DMS 273 treated with DMSO at 0.1 percent for 48 hours (cell line): Measurements from ENCODE around the gene IDI1.
"Not testable (repeated sequence)": the region's sequence is repeated elsewhere in the genome, so short reads cannot be mapped to it uniquely, and the experiment has no call there.

Experiments
- DNase-seq: peaks from one replicate; lab custom pipeline; 2025; lab: John Stamatoyannopoulos, UW

The IDI1 gene

DNA sequence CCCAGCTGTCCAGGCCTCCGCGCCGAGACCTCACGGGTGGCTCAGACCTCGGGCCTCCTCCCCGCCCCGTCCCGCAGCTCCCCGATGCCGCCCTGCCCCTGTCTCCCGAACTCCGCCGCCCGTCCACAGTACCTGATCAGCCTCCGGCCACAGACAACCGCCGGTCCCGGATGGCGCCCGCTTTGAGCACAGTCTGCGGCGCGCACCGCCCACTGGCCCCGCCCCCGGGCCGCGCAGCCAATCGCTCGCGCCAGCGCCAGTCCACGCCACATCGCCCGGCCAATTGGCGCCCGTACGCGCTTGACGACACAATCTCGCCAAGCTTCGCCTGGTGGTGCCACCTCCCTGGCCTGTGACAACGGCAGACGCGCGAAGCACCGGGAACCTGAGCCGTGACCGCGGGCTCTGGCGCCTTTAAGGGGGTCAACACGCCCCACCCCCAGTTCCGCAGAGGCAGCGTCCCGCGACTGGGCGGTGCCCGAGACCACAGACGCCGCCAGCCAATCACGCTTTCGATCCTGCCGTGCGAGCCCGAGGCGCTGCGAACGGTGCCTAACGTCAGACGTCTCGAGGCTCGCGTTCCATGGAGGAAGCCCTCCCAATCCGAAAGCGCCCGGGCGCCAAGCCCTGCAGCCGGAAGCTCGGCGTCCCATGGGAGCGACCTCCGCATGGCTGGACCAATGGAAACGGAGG is at the start of gene IDI1:
Gene IDI1 (minus strand): TSS at position 388 of the 693 bp plus-strand sequence. CDS start 116 bp downstream, at position 272.
- peak; percentile 95 for DNase-seq

DNA sequence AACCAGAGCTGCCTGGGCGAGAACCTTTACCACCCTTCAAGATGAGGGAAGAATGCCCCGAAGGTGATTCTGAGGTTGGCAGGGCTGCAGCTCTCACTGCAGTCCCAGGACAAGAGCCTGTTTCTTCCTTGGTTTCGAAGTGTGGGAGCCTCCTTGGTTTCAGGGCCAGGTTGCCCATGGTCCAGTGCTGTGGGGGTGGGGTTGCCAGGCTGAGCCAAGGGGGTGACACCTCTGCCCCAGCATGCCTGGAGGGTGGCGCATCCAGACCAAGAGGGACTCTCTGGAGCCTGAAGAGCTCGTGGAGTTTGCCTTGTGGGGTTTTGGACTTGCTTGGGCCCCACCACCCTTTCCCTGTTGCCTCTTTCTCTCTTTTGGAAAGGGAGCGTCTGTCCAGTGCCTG is 48.5 kb upstream of the IDI1 start:
- DNase-seq, result no peak

DNA sequence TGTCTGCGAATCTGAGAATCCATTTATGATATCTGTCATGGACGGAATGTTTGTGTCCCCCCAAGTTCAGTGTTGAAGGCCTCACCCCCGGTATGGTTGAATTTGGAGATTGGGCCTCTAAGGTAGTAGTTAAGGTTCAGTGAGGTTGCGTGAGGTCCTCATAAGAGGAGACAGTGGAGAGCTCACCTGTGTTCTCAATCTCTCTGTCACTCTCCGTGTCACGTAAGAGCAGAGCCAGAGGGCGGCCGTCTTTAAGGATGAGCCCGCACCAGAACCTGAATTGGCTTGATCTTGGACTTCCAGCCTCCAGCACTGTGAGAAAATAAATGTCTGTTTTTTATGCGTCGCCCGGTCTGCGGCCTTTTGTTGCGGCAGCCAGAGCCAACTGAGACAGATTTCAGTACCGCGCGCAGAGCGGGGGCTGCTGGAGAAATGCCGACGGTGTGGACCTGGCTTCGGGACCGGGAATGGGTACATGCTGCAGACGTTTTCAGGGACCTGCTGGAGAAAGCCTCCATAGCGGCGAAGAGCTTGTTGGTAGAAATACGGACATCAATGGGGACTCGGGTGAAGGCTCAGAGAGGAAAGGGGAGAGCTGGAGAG is 47.5 kb upstream of the IDI1 start:
- no peak for DNase-seq

DNA sequence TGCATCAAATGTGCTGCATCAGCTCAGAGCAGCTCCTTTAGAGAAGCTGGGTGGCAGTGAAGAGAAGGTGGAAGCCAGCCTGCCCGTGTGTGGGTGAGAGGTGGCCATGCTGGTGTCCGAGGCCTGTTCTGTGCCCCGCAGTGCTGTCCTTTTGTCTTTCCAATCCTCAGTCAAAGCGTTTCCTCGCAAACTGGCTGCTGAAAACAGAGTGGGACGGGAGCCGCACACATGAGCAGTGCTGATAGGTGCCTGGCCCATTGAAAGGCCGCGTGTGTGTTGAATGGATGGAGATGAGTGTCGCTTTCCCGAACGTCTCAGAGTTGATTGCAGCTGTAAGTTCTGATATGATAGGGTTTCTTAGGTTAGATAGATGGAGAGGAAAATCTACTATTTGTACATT is 46.6 kb upstream of the IDI1 start:
- no peak for DNase-seq

DNA sequence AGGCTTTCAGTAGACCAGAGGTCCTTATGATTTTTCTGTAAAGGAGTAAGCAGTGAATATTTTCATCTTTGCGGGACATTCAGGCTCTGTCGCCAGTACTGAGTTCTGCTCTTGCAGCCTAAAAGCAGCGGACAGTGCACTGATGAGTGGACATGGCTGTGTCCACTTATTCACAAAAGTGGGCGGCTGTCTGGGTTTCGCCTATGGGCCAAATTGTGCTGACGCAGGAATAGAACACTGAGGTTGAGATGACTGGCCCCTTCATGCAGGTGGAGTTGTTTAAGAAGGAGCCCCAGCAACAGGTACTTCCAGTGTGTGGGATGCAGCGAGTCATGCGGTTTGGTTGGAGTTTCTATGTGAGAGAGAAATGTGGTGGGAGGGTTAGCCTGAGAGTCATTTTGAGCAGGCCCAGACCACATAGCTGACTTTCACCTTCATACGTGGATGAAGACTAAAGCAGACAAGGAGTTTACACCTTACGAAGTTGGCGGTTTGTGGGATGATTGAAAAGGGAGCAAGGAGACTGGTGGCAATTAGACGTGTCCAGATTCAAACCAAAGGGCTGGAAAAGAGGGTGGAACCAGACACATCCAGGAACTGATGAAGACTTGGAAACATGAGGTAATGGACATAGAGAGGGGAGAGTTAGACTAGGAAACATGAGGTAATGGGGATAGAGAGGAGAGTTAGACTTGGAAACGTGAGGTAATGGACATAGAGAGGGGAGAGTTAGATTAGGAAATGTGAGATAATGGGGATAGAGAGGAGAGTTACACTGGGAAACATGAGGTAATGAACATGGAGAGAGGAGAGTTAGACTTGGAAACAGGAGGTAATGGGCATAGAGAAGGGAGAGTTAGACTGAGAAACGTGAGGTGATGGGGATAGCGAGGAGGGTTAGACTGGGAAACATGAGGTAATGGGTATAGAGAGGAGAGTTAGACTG is 45.5 kb upstream of the IDI1 start:
- no peak for DNase-seq

DNA sequence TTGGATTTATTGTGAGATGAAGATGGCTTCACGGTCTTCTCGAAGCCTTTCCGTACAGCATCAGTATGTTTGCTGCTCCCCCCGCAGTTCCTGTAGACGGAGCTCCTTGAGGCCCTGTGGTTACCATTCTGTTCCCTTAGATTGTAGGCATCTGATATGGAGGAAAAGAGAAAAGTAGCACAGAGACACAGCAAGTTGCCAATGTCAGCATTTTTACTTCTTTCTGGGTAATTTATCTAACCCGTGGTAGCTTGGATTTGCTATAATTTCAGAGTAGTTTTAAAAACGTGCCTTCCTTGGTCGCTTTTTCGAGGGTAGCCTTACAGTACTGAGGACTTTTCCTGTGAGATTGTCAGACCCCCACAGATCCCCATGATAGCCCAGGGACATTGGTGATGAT is 44.8 kb upstream of the IDI1 start:
- no peak for DNase-seq

DNA sequence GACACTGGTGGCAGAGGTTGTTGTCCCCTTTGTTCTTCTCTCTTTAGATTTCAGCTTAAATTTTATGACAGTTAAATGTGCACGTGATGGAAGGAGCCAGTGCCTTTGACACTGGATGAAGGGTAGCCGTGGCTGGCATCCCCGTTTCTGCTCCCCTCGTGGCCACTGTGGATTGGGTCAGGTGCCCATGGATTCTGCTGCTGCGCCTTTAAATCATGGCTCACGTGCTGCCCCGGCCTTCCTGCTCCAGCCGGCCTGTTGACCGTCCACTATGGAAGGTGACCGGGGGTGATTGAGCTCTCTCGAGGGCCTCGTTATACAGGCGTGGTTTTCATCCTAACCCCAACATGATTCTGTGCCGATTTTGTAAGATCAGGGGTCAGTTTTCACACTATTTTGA is 41.8 kb upstream of the IDI1 start:
- DNase-seq, result no peak

DNA sequence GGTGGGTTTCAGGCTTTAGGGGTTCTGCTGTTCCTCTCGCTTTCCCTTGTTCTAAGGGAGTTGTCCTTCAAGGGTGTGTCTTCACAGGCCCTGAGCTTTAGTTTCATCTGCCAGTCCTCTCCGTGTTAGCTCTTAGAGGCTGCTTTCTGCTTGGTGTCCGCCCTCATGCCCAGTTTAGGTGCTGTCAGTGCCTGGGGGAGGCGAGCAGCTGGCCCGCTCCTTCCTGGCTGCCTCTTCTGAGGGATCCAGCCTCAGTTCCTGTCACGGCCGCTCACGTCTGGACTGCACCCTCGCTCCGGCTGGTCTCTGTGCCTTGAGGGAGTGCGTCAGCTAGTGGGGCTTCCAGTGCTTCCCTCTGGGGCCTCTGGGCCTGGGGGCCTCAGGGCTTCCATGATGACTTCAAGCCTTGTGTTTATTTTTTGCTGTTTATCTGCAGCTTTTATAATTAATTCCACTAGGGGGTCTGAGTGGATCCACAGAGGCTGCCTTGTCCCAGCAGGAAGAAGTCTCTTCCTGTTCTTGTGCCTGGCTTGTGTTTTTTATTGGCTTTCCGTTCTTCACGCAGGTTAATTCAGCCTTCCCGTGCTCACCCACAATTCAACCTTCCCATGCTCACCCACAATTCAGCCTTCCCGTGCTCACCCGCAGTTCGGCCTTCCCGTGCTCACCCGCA is 40.2 kb upstream of the IDI1 start:
- DNase-seq, result no peak

DNA sequence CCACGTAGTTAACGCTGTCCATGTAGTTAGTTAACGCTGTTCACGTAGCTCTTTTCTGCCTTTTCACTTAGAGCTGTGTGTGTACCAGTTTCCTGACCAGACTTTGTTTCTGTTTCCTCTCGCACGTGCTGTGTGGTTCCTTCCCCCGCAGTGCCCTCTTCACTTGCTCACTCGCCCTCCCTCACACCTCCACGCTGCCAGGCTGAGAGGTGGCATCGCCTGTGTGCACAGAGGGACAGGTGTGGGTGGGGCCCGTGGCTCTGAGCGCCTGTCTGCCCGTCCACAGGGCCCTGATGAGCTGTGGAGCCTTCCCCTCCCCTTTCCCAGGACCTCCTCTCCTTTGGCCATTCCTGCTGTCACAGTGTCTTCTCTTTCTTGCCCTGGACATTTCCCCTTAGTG is 37.9 kb upstream of the IDI1 start:
- DNase-seq, result no peak

DNA sequence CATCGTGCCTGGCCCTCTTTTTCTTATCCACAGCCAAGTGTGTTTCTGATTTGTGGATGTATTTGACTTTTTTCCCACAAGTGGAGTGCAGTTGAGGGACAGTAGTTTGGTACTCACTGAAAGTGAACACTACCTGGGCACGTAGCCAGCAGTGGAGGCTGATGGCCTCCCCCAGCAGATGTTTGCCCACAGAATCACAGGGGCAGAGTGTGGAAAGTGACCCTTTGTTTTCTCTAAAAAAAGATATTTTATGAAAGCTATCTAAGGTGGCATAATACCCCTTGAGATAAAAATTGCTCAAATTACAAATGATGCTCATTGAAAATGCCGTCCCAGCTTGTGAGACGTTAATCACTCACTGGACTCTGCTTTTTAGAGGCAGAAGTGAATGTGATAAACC is 36.3 kb upstream of the IDI1 start:
- no peak for DNase-seq

- no peak for DNase-seq
These were observed 35.4 kb upstream of the IDI1 start for GRCh38 chr10:1084011-1084950.

GRCh38 chr10:1083581-1083980 is 34.7 kb upstream of the IDI1 start:
- DNase-seq, result no peak

DNA sequence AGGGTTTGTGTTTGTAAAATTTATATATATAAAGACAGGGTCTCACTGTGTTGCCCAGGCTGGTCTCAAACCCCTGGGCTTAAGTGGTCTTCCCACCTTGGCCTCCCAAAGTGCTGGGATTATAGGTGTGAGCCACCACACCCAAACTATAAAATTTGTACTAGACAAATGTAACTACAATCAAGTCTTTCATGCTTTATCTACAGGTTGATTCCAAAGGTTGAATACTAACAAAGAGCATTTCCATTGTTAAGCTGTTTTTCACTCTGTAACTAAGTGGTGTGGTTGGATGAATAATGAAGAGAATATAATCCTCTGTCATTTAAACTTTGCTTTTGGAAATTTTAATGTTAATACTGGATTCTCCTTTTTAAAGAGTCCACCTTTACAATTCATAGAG is 29.7 kb upstream of the IDI1 start:
- no peak for DNase-seq

DNA sequence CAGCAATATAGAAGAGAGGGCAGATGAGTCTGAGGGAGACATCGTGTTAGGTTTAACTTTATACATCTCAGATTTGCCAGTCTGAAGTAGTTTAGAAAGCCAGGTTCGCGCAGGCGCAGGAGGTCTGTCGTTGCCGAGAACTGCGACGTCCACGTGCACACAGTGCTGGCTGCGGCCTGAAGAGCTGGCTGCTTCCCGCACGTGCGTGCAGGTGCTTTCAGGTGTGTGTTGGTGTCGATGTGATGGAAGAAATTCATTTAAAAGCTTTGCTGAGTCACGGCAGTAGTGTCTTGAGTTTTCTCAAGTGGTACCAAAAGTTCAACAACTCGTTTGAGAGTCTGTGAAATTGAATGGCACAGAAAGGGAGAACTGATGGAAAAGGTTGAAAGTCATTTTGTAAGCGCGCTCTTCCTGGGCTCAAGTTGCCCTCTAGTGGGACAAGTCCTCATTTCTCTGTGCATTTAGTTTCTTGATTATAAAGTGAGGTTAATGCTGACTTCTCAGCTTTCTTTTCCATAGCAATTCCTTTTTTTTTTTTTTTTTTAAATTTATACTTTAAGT is 25.9 kb upstream of the IDI1 start:
- DNase-seq, result no peak

DNA sequence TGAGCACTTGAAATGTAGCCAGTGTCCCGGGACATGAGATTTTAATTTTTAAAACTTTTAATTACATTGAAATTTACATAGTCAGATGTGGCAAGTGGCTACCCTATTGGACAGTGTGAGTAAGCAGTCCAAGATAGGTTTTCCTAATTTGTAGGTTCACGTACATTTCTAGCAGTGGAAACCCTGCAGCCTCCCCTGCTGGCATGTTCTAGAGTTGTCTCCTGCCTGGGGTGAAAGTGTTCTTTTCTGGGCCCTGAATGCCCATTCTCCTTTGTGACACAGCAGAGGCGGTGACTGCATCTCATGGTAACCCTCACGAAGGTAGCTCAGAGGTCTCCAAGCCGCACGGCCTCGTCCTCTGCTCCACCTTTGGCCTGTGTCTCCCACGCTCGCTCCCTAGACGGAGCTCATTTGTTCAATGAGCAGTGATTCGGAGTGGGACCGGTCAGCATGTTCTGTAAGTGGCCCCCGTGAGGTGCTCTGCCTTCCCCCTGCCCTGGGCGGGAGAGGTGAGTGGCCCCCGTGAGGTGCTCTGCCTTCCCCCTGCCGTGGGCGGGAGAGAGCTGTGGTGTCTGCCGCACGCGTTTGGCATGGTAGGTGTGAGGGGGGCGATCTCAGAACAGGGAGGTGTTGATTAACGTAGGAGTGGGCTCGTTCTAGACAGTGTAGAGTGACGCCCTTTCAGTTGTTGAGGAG is 25.3 kb upstream of the IDI1 start:
- no peak for DNase-seq

GRCh38 chr10:1070919-1071318 is 22.0 kb upstream of the IDI1 start:
- no peak for DNase-seq

GRCh38 chr10:1068380-1069361 is 19.8 kb upstream of the IDI1 start:
- no peak for DNase-seq

DNA sequence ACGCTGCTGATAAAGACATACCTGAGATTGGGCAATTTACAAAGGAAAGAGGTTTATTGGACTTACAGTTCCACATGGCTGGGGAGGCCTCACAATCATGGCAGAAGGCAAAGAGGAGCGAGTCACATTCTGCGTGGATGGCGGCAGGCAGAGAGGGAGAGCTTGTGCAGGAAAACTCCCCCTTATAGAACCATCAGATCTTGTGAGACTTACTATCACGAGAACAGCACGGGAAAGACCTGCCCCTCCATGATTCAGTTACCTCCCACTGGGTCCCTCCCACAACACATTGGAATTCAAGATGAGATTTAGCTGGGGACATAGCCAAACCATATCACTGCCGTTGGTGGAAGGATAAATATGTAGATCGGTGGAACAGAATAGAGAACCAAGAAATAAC is 17.8 kb upstream of the IDI1 start:
- DNase-seq, result not testable (repeated sequence)

DNA sequence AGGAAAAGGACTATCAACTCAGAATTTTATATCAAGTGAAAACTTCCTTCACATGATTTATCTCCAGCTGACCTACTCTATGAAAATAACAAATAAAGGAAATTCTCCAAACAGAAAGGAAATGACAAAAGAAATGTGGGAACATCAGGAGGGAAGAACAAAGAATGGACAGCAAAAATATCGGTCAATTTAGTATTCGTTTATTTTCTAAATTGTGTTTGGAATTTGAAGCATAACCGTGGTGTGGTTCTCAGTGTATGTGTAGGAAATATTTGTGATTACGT is 16.0 kb upstream of the IDI1 start:
- DNase-seq, result no peak
